ENCODE measurements around the gene CRYGA.
"Not testable (repeated sequence)": the region's sequence is repeated elsewhere in the genome, so short reads cannot be mapped to it uniquely, and the experiment has no call there.

CRYGA gene

GRCh38 chr2:208122248-208122647 lies 41.1 kb downstream of the CRYGA start:
- no peak for DNase-seq

- DNase-seq = no peak
Observed at GRCh38 chr2:208118918-208119317, 44.5 kb downstream of the CRYGA start.

GRCh38 chr2:208117390-208117789 lies 46.0 kb downstream of the CRYGA start:
- not testable (repeated sequence) for DNase-seq

- DNase-seq = peak; percentile 80 to 90
Observed at GRCh38 chr2:208112969-208113368, 50.4 kb downstream of the CRYGA start.

- not testable (repeated sequence) for DNase-seq
Observed at GRCh38 chr2:208112273-208112745, 51.1 kb downstream of the CRYGA start.
